ENCODE results near the gene BOK. TPM values are rescaled to one million over a fixed set of nuclear protein-coding genes. Genes with fewer than 3 reads are reported as not detected.

Gene BOK
- total RNA-seq, 1 experiment from 2014 or later: 30.2 TPM

GRCh38 chr2:241554610-241555322 lies 3.8 kb upstream of the BOK start:
- Histone ChIP-seq H2AFZ (ENCODE audit: low read length) (no peak overlapping the region), H3K9ac (ENCODE audit: low read length) (no peak overlapping the region), H3K27me3 (ENCODE audit: low read length) (no peaks in the 10 kb centered on the region), H3F3A (ENCODE audit: low read length, unreplicated experiment) (no peaks in the 10 kb centered on the region), H3K4me3 (ENCODE audit: low read length) (no peak overlapping the region), H3K9me2 (replicated peaks; ENCODE audit: low read length) (no peaks in the 10 kb centered on the region), H4K20me1 (ENCODE audit: low read length) (no peaks in the 10 kb centered on the region), H3K4me1 (ENCODE audit: insufficient read depth, low read length) (peaks cover 22% of the 10 kb centered on the region), H3K36me3 (ENCODE audit: low read depth, low read length) (no peaks in the 10 kb centered on the region), H3K4me2 (ENCODE audit: low read length) (no peak overlapping the region), H3K9me3 (ENCODE audit: low read length) (no peaks in the 10 kb centered on the region), H3K27ac (ENCODE audit: low read length) (no peak overlapping the region), H3K79me2 (ENCODE audit: low read length) (peaks cover 4% of the 10 kb centered on the region)
- ChIA-PET POLR2A (ENCODE audit: unreplicated experiment) (no interaction called here), CTCF (no interaction called here)
- no TSS peak for BruUV-seq (replicated peaks)
- intact Hi-C loops (cut with micrococcal nuclease): loop anchor here (5.0 kb wide), 2 partner anchors 47 to 83 kb away; partner anchors contain the start of genes ATG4B, STK25 and THAP4
- DNase-seq (no peak), ATAC-seq (no peak)
- TF ChIP-seq EZH2phosphoT487 (IDR thresholded peaks at IDR 0.05; ENCODE audit: borderline replicate concordance, low read length) (no peak), CTCF (conservative IDR thresholded peaks at IDR 0.05; ENCODE audit: low read depth, low read length) (no peak), EZH2 (IDR thresholded peaks at IDR 0.05; ENCODE audit: low read length, unreplicated experiment) (no peak)

GRCh38 chr2:241555711-241556110 lies 2.8 kb upstream of the BOK start:
- Histone ChIP-seq H3K4me3 (ENCODE audit: low read length) (no peak overlapping the region), H3K9ac (ENCODE audit: low read length) (no peak overlapping the region), H3K79me2 (ENCODE audit: low read length) (peaks cover 14% of the 10 kb centered on the region), H3F3A (ENCODE audit: low read length, unreplicated experiment) (no peaks in the 10 kb centered on the region), H3K36me3 (ENCODE audit: low read depth, low read length) (no peaks in the 10 kb centered on the region), H3K4me2 (ENCODE audit: low read length) (peak overlapping the region; percentile 31), H3K9me2 (replicated peaks; ENCODE audit: low read length) (no peaks in the 10 kb centered on the region), H3K27ac (ENCODE audit: low read length) (no peak overlapping the region), H4K20me1 (ENCODE audit: low read length) (no peaks in the 10 kb centered on the region), H2AFZ (ENCODE audit: low read length) (peak overlapping the region; percentile 50), H3K9me3 (ENCODE audit: low read length) (no peaks in the 10 kb centered on the region), H3K4me1 (ENCODE audit: insufficient read depth, low read length) (peaks cover 31% of the 10 kb centered on the region), H3K27me3 (ENCODE audit: low read length) (no peaks in the 10 kb centered on the region)
- no TSS peak for BruUV-seq (replicated peaks)
- TF ChIP-seq CTCF (conservative IDR thresholded peaks at IDR 0.05; ENCODE audit: low read depth, low read length) (no peak), EZH2 (IDR thresholded peaks at IDR 0.05; ENCODE audit: low read length, unreplicated experiment) (no peak), EZH2phosphoT487 (IDR thresholded peaks at IDR 0.05; ENCODE audit: borderline replicate concordance, low read length) (no peak)
- ATAC-seq (no peak; the same call in 1 of the 2 replicates), DNase-seq (peak; percentile 58)
- ChIA-PET CTCF (no interaction called here), POLR2A (ENCODE audit: unreplicated experiment) (no interaction called here)
- intact Hi-C loops (cut with micrococcal nuclease): loop anchor here (5.0 kb wide), 2 partner anchors 48 to 82 kb away; partner anchors contain the start of genes ATG4B, STK25 and THAP4

GRCh38 chr2:241556746-241557145 lies 1.8 kb upstream of the BOK start:
- Histone ChIP-seq H3K36me3 (ENCODE audit: low read depth, low read length) (no peaks in the 10 kb centered on the region), H2AFZ (ENCODE audit: low read length) (no peak overlapping the region), H3K27ac (ENCODE audit: low read length) (no peak overlapping the region), H4K20me1 (ENCODE audit: low read length) (no peaks in the 10 kb centered on the region), H3F3A (ENCODE audit: low read length, unreplicated experiment) (no peaks in the 10 kb centered on the region), H3K9me3 (ENCODE audit: low read length) (no peaks in the 10 kb centered on the region), H3K27me3 (ENCODE audit: low read length) (no peaks in the 10 kb centered on the region), H3K79me2 (ENCODE audit: low read length) (peaks cover 16% of the 10 kb centered on the region), H3K9me2 (replicated peaks; ENCODE audit: low read length) (no peaks in the 10 kb centered on the region), H3K4me3 (ENCODE audit: low read length) (no peak overlapping the region), H3K4me1 (ENCODE audit: insufficient read depth, low read length) (peaks cover 36% of the 10 kb centered on the region), H3K9ac (ENCODE audit: low read length) (no peak overlapping the region), H3K4me2 (ENCODE audit: low read length) (no peak overlapping the region)
- ChIA-PET CTCF (interaction anchor here (0.6 to 0.9 kb wide), 2 partner anchors 10 to 42 kb away, joined by 3 to 4 read pairs; no protein-coding TSS in a partner anchor), POLR2A (ENCODE audit: unreplicated experiment) (interaction anchor here (0.6 kb wide), 1 partner anchor 34 kb away, joined by 9 read pairs; no protein-coding TSS in a partner anchor)
- TF ChIP-seq CTCF (conservative IDR thresholded peaks at IDR 0.05; ENCODE audit: low read depth, low read length): no peak
- no peak for TF ChIP-seq EZH2 (IDR thresholded peaks at IDR 0.05; ENCODE audit: low read length, unreplicated experiment)
- no peak for TF ChIP-seq EZH2phosphoT487 (IDR thresholded peaks at IDR 0.05; ENCODE audit: borderline replicate concordance, low read length)
- ATAC-seq (no peak), DNase-seq (no peak)
- intact Hi-C loops (cut with micrococcal nuclease): loop anchor here (5.0 kb wide), 2 partner anchors 49 to 81 kb away; partner anchors contain the start of genes ATG4B, STK25 and THAP4
- no TSS peak for BruUV-seq (replicated peaks)

Measured in PC-3 (cell line).